T-cell (primary cell): Measurements from ENCODE around the gene VTCN1. TPM values are rescaled to one million over a fixed set of nuclear protein-coding genes. Genes with fewer than 3 reads are reported as not detected.
"Not testable (repeated sequence)": the region's sequence is repeated elsewhere in the genome, so short reads cannot be mapped to it uniquely, and the experiment has no call there.

Experiments used
- ATAC-seq, 4 experiments: fragments of 200-7000 bp in 3 of 4; fragments of 150-1000 bp in 1 of 4; cut with Tn5 transposase; replicated peaks in 1 of 4; 1 replicate in 3 of 4; 2 replicates in 1 of 4; pipeline ENCODE4 v1.10.0; 2021; ENCODE audit warnings: moderate library complexity in 3 of 4, mild to moderate bottlenecking in 2 of 4, moderate number of reproducible peaks in 1 of 4
- CTCF ChIA-PET, 2 donors: fragments of 300-600 bp; sonication (Branson Sonifier 250); formaldehyde crosslinking; loops; one replicate each; lab custom pipeline; 2022; ENCODE audit warnings: antibody characterized with exemption in 2 of 2; lab: Charles Lee
- POLR2A ChIA-PET, 2 donors: fragments of 300-600 bp; sonication (Branson Sonifier 250); formaldehyde crosslinking; loops; one replicate each; lab custom pipeline; 2022; ENCODE audit warnings: antibody characterized with exemption in 2 of 2; lab: Charles Lee
- DNase-seq, 35 experiments: peaks; one replicate each; pipeline versions ENCODE4 v3.0.0 to v3.0.0-alpha.2; 2013 to 2023
- H3K27ac ChIP-seq: one replicate; pipeline ENCODE4 v1.5.1; 2013; ENCODE audit warnings: low read length
- H3K27me3 ChIP-seq, 2 experiments: replicated peaks in 1 of 2; 1 replicate in 1 of 2; 2 replicates in 1 of 2; pipeline versions ENCODE4 v1.6.1 to v1.7.0; 2013; ENCODE audit warnings: low read length in 1 of 2, mixed read lengths in 1 of 2; ENCODE audit not compliant: control insufficient read depth in 2 of 2, insufficient read depth in 2 of 2; ENCODE audit errors: extremely low read depth in 1 of 2
- H3K36me3 ChIP-seq, 2 donors: 1 replicate in 1 of 2; 2 replicates in 1 of 2; pipeline versions ENCODE4 v1.6.1 to v1.7.0; 2013; ENCODE audit warnings: low read length in 1 of 2; ENCODE audit not compliant: control insufficient read depth in 2 of 2, insufficient read depth in 1 of 2; ENCODE audit errors: extremely low read depth in 1 of 2
- H3K4me1 ChIP-seq, 2 experiments: 1 replicate in 1 of 2; 2 replicates in 1 of 2; pipeline versions ENCODE4 v1.6.1 to v1.7.0; 2013; ENCODE audit warnings: low read length in 2 of 2, mixed read lengths in 1 of 2; ENCODE audit not compliant: insufficient read depth in 2 of 2, control insufficient read depth in 1 of 2; ENCODE audit errors: extremely low read depth in 1 of 2
- H3K4me3 ChIP-seq, 2 donors: 1 replicate in 1 of 2; 2 replicates in 1 of 2; pipeline versions ENCODE4 v1.5.1 to v1.7.0; 2013; ENCODE audit warnings: mild to moderate bottlenecking in 2 of 2, low read length in 1 of 2, moderate library complexity in 1 of 2; ENCODE audit not compliant: control insufficient read depth in 1 of 2; ENCODE audit errors: extremely low read depth in 1 of 2
- H3K9me3 ChIP-seq: 2 replicates; pipeline ENCODE4 v1.7.0; 2013
- H3K27ac Mint-ChIP-seq, 2 donors: one replicate each; pipeline ENCODE4 v1.8.0; 2020 to 2021; ENCODE audit warnings: mild to moderate bottlenecking in 2 of 2, mixed read lengths in 2 of 2
- H3K27me3 Mint-ChIP-seq, 2 donors: one replicate each; pipeline ENCODE4 v1.8.0; 2021 to 2022; ENCODE audit warnings: mixed read lengths in 2 of 2
- H3K36me3 Mint-ChIP-seq: one replicate; pipeline ENCODE4 v1.8.0; 2021; ENCODE audit warnings: mixed read lengths
- H3K4me1 Mint-ChIP-seq, 3 donors: one replicate each; pipeline ENCODE4 v1.8.0; 2020 to 2022; ENCODE audit warnings: mixed read lengths in 3 of 3, mild to moderate bottlenecking in 1 of 3
- H3K4me3 Mint-ChIP-seq, 3 donors: one replicate each; pipeline ENCODE4 v1.8.0; 2020 to 2022; ENCODE audit warnings: mild to moderate bottlenecking in 3 of 3, mixed read lengths in 3 of 3, moderate library complexity in 3 of 3
- H3K9me3 Mint-ChIP-seq, 3 donors: one replicate each; pipeline ENCODE4 v1.8.0; 2020 to 2022; ENCODE audit warnings: mixed read lengths in 3 of 3
- WGBS: methylation state at CpG from one replicate; pipeline ENCODE4 v1.1.5; 2013; ENCODE audit warnings: missing lambda C conversion rate; ENCODE audit not compliant: insufficient coverage; 5-methylcytosine and 5-hydroxymethylcytosine counted together
- total RNA-seq, 35 experiments: library from RNA in 6 of 35; stranded (reverse) in 6 of 35; fragments of 120-200 nt in 1 of 35; gene quantifications; one replicate each; pipeline versions ENCODE4 v1.2.1 to v1.2.4 and lab custom pipeline; 2013 to 2026

VTCN1 gene
- total RNA-seq (not detected), total RNA-seq (lab: John Stamatoyannopoulos, UW) (0 to 0.09 (median 0) reads per million in 29 experiments)
- total RNA-seq (2013) = not detected

DNA sequence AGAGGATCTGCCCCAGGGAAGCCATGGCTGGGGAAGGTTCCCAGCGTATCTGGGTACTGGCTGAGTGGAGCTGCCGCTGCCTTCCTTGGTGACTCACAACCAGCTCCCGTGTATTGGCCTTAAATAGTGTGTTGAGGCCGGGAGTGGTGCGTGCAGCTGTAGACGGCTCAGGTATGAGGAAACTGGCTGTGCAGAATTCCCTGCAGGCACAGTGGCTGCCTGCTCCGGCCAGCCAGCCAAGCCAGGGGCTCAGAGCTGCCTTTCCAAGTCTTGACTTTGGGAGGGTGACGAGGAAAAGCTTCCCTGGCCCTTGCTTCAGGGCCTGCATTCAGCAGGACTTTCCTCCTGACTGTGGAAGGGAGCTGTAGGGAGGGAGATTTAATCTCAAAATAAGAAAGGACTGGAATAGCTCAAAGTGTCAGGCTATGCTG, at the start of gene VTCN1:
Gene VTCN1 (minus strand): TSS at position 97 of the 431 bp plus-strand sequence. CDS start 72 bp downstream, at position 25.
- WGBS = 79% methylated on average over 8 of the region's 8 CpGs
- peaks cover 0 to 24% of the 10 kb centered on the region in 2 experiments for H3K27me3 ChIP-seq
- Mint-ChIP-seq H3K9me3 (no peaks in the 10 kb centered on the region), H3K4me3 (no peak within 1 kb of the TSS), H3K36me3 (no peaks in the 10 kb centered on the region), H3K4me1 (no peaks in the 10 kb centered on the region), H3K27me3 (peaks cover 22 to 29% of the 10 kb centered on the region in 2 donors), H3K27ac (no peak within 1 kb of the TSS)
- H3K4me1 ChIP-seq = no peaks in the 10 kb centered on the region
- H3K9me3 ChIP-seq = no peaks in the 10 kb centered on the region
- DNase-seq (no peak), ATAC-seq (no peak)
- CTCF ChIA-PET = no interaction called here
- H3K4me3 ChIP-seq = no peak within 1 kb of the TSS
- POLR2A ChIA-PET = no interaction called here
- H3K36me3 ChIP-seq = no peaks in the 10 kb centered on the region
- no peak within 1 kb of the TSS for H3K27ac ChIP-seq

GRCh38 chr1:117258791-117259190, 48.1 kb upstream of the VTCN1 start:
- ATAC-seq = no peak
- Histone ChIP-seq H3K27ac (no peak overlapping the region), H3K4me1 (no peaks in the 10 kb centered on the region), H3K27me3 (peaks cover 0 to 6% of the 10 kb centered on the region in 2 experiments), H3K4me3 (no peak overlapping the region), H3K36me3 (no peaks in the 10 kb centered on the region), H3K9me3 (no peaks in the 10 kb centered on the region)
- CTCF ChIA-PET = no interaction called here
- H3K4me3 Mint-ChIP-seq = no peak overlapping the region
- peaks cover 5 to 15% (median 6%) of the 10 kb centered on the region in 3 donors for H3K9me3 Mint-ChIP-seq
- H3K4me1 Mint-ChIP-seq = no peaks in the 10 kb centered on the region
- POLR2A ChIA-PET = no interaction called here
- no peak for DNase-seq
- peaks cover 3% of the 10 kb centered on the region for H3K36me3 Mint-ChIP-seq
- peaks cover 8 to 10% of the 10 kb centered on the region in 2 donors for H3K27me3 Mint-ChIP-seq
- no peak overlapping the region for H3K27ac Mint-ChIP-seq
- 86% methylated on average over 3 of the region's 3 CpGs for WGBS

DNA sequence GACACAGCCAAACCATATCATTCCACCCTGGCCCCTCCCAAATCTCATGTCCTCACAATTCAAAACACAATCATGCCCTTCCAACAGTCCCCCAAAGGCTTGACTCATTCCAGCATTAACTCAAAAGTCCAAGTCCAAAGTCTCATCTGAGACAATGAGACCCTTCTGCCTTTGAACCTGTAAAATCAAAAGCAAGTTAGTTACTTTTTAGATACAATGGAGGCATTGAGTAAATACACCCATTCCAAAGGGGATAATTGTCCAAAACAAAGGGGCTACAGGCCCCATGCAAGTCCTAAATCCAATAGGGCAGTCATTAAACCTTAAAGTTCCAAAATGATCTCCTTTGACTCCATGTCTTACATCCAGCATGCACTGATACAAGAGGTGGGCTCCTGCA, 47.3 kb upstream of the VTCN1 start:
- H3K27ac Mint-ChIP-seq, H3K9me3 ChIP-seq, H3K4me1 Mint-ChIP-seq, H3K36me3 ChIP-seq, ATAC-seq, POLR2A ChIA-PET, H3K27me3 ChIP-seq, DNase-seq, H3K4me3 Mint-ChIP-seq, H3K4me1 ChIP-seq, H3K36me3 Mint-ChIP-seq, H3K27ac ChIP-seq, H3K4me3 ChIP-seq, CTCF ChIA-PET: not testable (repeated sequence)
- Mint-ChIP-seq H3K9me3 (peaks cover 5 to 15% (median 6%) of the 10 kb centered on the region in 3 donors), H3K27me3 (peaks cover 6 to 10% of the 10 kb centered on the region in 2 donors)

- Histone ChIP-seq H3K27ac (no peak overlapping the region), H3K4me1 (no peaks in the 10 kb centered on the region), H3K4me3 (no peak overlapping the region), H3K9me3 (no peaks in the 10 kb centered on the region), H3K36me3 (no peaks in the 10 kb centered on the region), H3K27me3 (peaks cover 0 to 2% of the 10 kb centered on the region in 2 experiments)
- Mint-ChIP-seq H3K4me3 (no peak overlapping the region), H3K27me3 (peaks cover 6 to 13% of the 10 kb centered on the region in 2 donors), H3K4me1 (no peaks in the 10 kb centered on the region), H3K27ac (no peak overlapping the region), H3K9me3 (peaks cover 5 to 15% (median 6%) of the 10 kb centered on the region in 3 donors), H3K36me3 (peaks cover 3% of the 10 kb centered on the region)
- ChIA-PET CTCF (no interaction called here), POLR2A (no interaction called here)
- ATAC-seq (no peak), DNase-seq (no peak)
These were observed 46.6 kb upstream of the VTCN1 start for GRCh38 chr1:117257291-117257690.

DNA sequence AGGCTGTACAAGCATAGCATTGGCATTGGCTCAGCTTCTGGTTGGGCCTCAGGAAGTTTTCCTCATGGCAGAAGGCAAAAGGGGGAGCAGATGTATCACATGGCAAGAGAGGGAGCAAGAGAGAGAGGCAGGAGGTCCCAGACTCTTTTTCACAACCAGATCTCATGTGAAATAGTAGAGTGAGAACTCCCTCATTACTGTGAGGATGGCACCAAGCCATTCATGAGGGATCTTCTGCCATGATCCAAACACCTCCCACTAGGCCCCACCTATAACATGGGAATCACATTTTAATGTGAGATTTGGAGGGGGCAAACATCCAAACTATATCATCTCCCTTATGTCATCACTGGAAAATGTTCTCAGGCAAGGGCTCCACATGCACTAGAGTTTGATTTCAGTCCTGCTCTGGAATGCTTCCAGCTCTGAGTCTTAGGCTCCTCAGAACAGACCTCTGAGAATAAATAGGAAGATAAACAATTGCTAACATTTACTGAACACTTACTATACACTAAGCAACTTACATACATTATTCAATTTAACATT, 39.4 kb upstream of the VTCN1 start:
- no peaks in the 10 kb centered on the region for H3K4me1 Mint-ChIP-seq
- ATAC-seq = no peak

DNA sequence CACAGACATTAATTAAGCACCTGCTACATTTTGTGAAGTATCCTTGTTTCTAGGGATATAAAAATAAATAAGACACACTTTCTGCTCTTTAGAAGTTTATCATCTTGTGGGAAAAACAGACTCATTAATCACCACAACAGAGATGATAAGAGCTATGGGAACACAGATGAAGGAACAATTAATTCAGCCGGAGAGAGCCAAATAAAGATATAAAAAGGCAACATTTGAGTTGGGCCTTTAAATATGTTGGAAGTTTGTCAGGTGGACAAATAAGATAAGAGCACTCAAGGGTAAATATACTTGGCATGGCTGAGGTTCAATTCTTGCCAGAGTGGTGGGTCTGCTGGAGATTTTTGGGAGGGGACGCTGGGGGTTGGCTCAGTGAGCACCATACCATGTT, 34.2 kb upstream of the VTCN1 start:
- CTCF ChIA-PET = interaction anchor here in 1 of 2 donors (0.5 kb wide), 1 partner anchor 184 kb away, joined by 3 read pairs; no protein-coding TSS in a partner anchor
- Histone ChIP-seq H3K4me3 (no peak overlapping the region), H3K27ac (no peak overlapping the region), H3K9me3 (no peaks in the 10 kb centered on the region), H3K4me1 (no peaks in the 10 kb centered on the region), H3K27me3 (peaks cover 0 to 8% of the 10 kb centered on the region in 2 experiments), H3K36me3 (no peaks in the 10 kb centered on the region)
- no peak for ATAC-seq
- Mint-ChIP-seq H3K4me3 (no peak overlapping the region), H3K27ac (no peak overlapping the region), H3K27me3 (peaks cover 34% of the 10 kb centered on the region in 2 donors), H3K9me3 (no peaks in the 10 kb centered on the region), H3K4me1 (no peaks in the 10 kb centered on the region), H3K36me3 (no peaks in the 10 kb centered on the region)
- POLR2A ChIA-PET = no interaction called here
- DNase-seq = no peak
- WGBS = no CpG with 5 or more reads among the region's 2 CpGs

More for the DNA sequence above, 39.4 kb upstream of the VTCN1 start:
- Histone ChIP-seq H3K27me3 (peaks cover 0 to 3% of the 10 kb centered on the region in 2 experiments), H3K9me3 (no peaks in the 10 kb centered on the region), H3K27ac (no peak overlapping the region), H3K4me3 (no peak overlapping the region), H3K4me1 (no peaks in the 10 kb centered on the region), H3K36me3 (no peaks in the 10 kb centered on the region)
- no peaks in the 10 kb centered on the region for H3K36me3 Mint-ChIP-seq
- H3K9me3 Mint-ChIP-seq = no peaks in the 10 kb centered on the region
- POLR2A ChIA-PET = no interaction called here
- CTCF ChIA-PET = no interaction called here
- no peak for DNase-seq
- peaks cover 6 to 11% of the 10 kb centered on the region in 2 donors for H3K27me3 Mint-ChIP-seq
- no peak overlapping the region for H3K27ac Mint-ChIP-seq
- no peak overlapping the region for H3K4me3 Mint-ChIP-seq

GRCh38 chr1:117244306-117244705, 33.6 kb upstream of the VTCN1 start:
- H3K36me3 Mint-ChIP-seq = no peaks in the 10 kb centered on the region
- CTCF ChIA-PET = no interaction called here

More at GRCh38 chr1:117244306-117244705, 33.6 kb upstream of the VTCN1 start:
- Mint-ChIP-seq H3K4me1 (no peaks in the 10 kb centered on the region), H3K27ac (no peak overlapping the region), H3K4me3 (no peak overlapping the region), H3K9me3 (no peaks in the 10 kb centered on the region), H3K27me3 (peaks cover 34% of the 10 kb centered on the region in 2 donors)
- peaks cover 0 to 8% of the 10 kb centered on the region in 2 experiments for H3K27me3 ChIP-seq
- H3K36me3 ChIP-seq = no peaks in the 10 kb centered on the region
- no peak for ATAC-seq
- no peaks in the 10 kb centered on the region for H3K9me3 ChIP-seq
- no peak overlapping the region for H3K27ac ChIP-seq
- no peaks in the 10 kb centered on the region for H3K4me1 ChIP-seq
- no peak overlapping the region for H3K4me3 ChIP-seq
- no peak for DNase-seq
- POLR2A ChIA-PET = no interaction called here
- WGBS = no CpG with 5 or more reads among the region's 2 CpGs
